ENCODE data around the gene SEMA6B. TPM values are rescaled to one million over a fixed set of nuclear protein-coding genes. Genes with fewer than 3 reads are reported as not detected.

Gene SEMA6B
- total and polyA plus RNA-seq, 8 donors = 2.1 to 24.7 (median 3.3) TPM

GRCh38 chr19:4500841-4501591, 58.5 kb downstream of the SEMA6B start:
- H3K4me1 ChIP-seq = no peaks in the 10 kb centered on the region
- DNase-seq (no peak), ATAC-seq (no peak)
- H3K4me3 ChIP-seq = no peak overlapping the region
- H3K9me3 ChIP-seq = no peaks in the 10 kb centered on the region
- TF ChIP-seq CTCF (IDR thresholded peaks at IDR 0.05) = no peak
- intact Hi-C loops (cut with DNase I) = no loop called here
- H3K27ac ChIP-seq = no peak overlapping the region
- peaks cover 0 to 100% of the 10 kb centered on the region in 2 donors for H3K36me3 ChIP-seq
- H3K27me3 ChIP-seq = no peaks in the 10 kb centered on the region

- ATAC-seq = no peak
- peaks cover 0 to 100% of the 10 kb centered on the region in 2 donors for H3K36me3 ChIP-seq
- H3K4me1 ChIP-seq = no peaks in the 10 kb centered on the region
- intact Hi-C loops (cut with DNase I) = no loop called here
- no peak overlapping the region for H3K27ac ChIP-seq
- DNase-seq = peak in 1 of 4 donors; percentile 70
- no peak overlapping the region for H3K4me3 ChIP-seq
- TF ChIP-seq CTCF (IDR thresholded peaks at IDR 0.05) = no peak
- H3K27me3 ChIP-seq = no peaks in the 10 kb centered on the region
- H3K9me3 ChIP-seq = no peaks in the 10 kb centered on the region
Observed at GRCh38 chr19:4499855-4500254, 59.6 kb downstream of the SEMA6B start.

DNA sequence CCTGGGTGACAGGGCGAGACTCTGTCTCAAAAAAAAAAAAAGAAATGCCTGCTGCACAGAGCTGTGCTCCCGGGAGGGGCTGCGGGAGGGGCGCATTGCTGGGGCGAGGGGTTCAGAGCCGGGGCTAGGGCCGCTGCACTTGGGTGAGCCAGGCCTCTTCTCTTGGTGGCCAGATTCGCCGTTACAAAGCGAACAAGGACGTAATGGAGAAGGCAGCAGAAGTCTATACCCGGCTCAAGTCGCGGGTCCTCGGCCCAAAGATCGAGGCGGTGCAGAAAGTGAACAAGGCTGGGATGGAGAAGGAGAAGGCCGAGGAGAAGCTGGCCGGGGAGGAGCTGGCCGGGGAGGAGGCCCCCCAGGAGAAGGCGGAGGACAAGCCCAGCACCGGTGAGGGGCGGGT, 60.2 kb downstream of the SEMA6B start:
- ATAC-seq (no peak), DNase-seq (no peak)
- peaks cover 0 to 100% of the 10 kb centered on the region in 2 donors for H3K36me3 ChIP-seq
- H3K4me1 ChIP-seq = no peaks in the 10 kb centered on the region
- no peak for TF ChIP-seq CTCF (IDR thresholded peaks at IDR 0.05)
- H3K27me3 ChIP-seq = no peaks in the 10 kb centered on the region
- intact Hi-C loops (cut with DNase I) = no loop called here
- no peak overlapping the region for H3K4me3 ChIP-seq
- no peak overlapping the region for H3K27ac ChIP-seq
- H3K9me3 ChIP-seq = no peaks in the 10 kb centered on the region

- ATAC-seq (no peak), DNase-seq (no peak)
- intact Hi-C loops (cut with DNase I) = no loop called here
Observed at GRCh38 chr19:4498694-4499093, 60.8 kb downstream of the SEMA6B start.

More at GRCh38 chr19:4498694-4499093, 60.8 kb downstream of the SEMA6B start:
- TF ChIP-seq CTCF (IDR thresholded peaks at IDR 0.05) = no peak
- Histone ChIP-seq H3K36me3 (peaks cover 0 to 100% of the 10 kb centered on the region in 2 donors), H3K27me3 (no peaks in the 10 kb centered on the region), H3K4me1 (no peaks in the 10 kb centered on the region), H3K4me3 (no peak overlapping the region), H3K27ac (no peak overlapping the region), H3K9me3 (no peaks in the 10 kb centered on the region)
